ENCODE results near the gene HNRNPF.

GRCh38 chr10:43361547-43362190 is 47.3 kb downstream of the HNRNPF start:
- TF ChIP-seq CTCF (conservative IDR thresholded peaks at IDR 0.05; ENCODE audit: low read length) (no peak), EZH2phosphoT487 (IDR thresholded peaks at IDR 0.05; ENCODE audit: borderline replicate concordance, low read depth, low read length) (no peak)
